Activated CD8-positive, alpha-beta memory T cell treated with anti-CD3 and anti-CD28 coated beads, Interleukin-2, amount 10 ng/mL, durations not matched to agents 7 days and 5 days (primary cell): ENCODE measurements around the gene ATIC. TPM values are rescaled to one million over a fixed set of nuclear protein-coding genes. Genes with fewer than 3 reads are reported as not detected.

Experiments used
- ATAC-seq: fragments of 150-1000 bp; cut with Tn5 transposase; one replicate; pipeline ENCODE4 v1.10.0; 2021; ENCODE audit warnings: moderate library complexity
- CTCF ChIA-PET: fragments of 350-600 bp; sonication (Branson Sonifier 250); formaldehyde crosslinking; loops from one replicate; lab custom pipeline; 2021; ENCODE audit warnings: antibody characterized with exemption; lab: Charles Lee
- DNase-seq: peaks from one replicate; pipeline ENCODE4 v3.0.0-alpha.2; 2020
- H3K27ac Mint-ChIP-seq: one replicate; pipeline ENCODE4 v1.8.0; 2021; ENCODE audit warnings: mild to moderate bottlenecking, mixed read lengths
- H3K27me3 Mint-ChIP-seq: one replicate; pipeline ENCODE4 v1.8.0; 2021; ENCODE audit warnings: mixed read lengths
- H3K36me3 Mint-ChIP-seq: one replicate; pipeline ENCODE4 v1.8.0; 2021; ENCODE audit warnings: mild to moderate bottlenecking, mixed read lengths
- H3K4me1 Mint-ChIP-seq: one replicate; pipeline ENCODE4 v1.8.0; 2021; ENCODE audit warnings: mixed read lengths
- H3K4me3 Mint-ChIP-seq: one replicate; pipeline ENCODE4 v1.8.0; 2021; ENCODE audit warnings: mild to moderate bottlenecking, moderate library complexity, mixed read lengths
- H3K9me3 Mint-ChIP-seq: one replicate; pipeline ENCODE4 v1.8.0; 2022; ENCODE audit warnings: low read depth, mixed read lengths
- total RNA-seq, 2 experiments: library from RNA; stranded (reverse); gene quantifications; one replicate each; pipeline ENCODE4 v1.2.3, GENCODE V29; 2021

ATIC gene
- 100 to 1,000 TPM; 166 to 224 TPM for total RNA-seq

GRCh38 chr2:215311625-215312396, at the start of gene ATIC:
Gene ATIC (plus strand): TSS chr2:215312059. CDS start chr2:215312143, 84 bp downstream.
- Mint-ChIP-seq H3K4me1 (peaks cover 39% of the 10 kb centered on the region), H3K4me3 (peak within 1 kb of the TSS; percentile 93), H3K27ac (peak within 1 kb of the TSS; percentile 95), H3K36me3 (peaks cover 31% of the 10 kb centered on the region), H3K9me3 (no peaks in the 10 kb centered on the region), H3K27me3 (peaks cover 3% of the 10 kb centered on the region)
- CTCF ChIA-PET, result interaction anchor here (0.5 to 1.5 kb wide), 6 partner anchors 9 to 721 kb away, joined by 3 to 5 read pairs (median 3); no protein-coding TSS in a partner anchor
- ATAC-seq (peak; percentile 97), DNase-seq (peak; percentile 96)

- Mint-ChIP-seq H3K27me3 (peaks cover 6% of the 10 kb centered on the region), H3K36me3 (no peaks in the 10 kb centered on the region), H3K4me1 (no peaks in the 10 kb centered on the region), H3K9me3 (no peaks in the 10 kb centered on the region), H3K4me3 (no peak overlapping the region), H3K27ac (no peak overlapping the region)
- no peak for DNase-seq
- no peak for ATAC-seq
- CTCF ChIA-PET, result no interaction called here
Measured at GRCh38 chr2:215262303-215262702, 49.6 kb upstream of the ATIC start.

GRCh38 chr2:215262741-215263362, 49.0 kb upstream of the ATIC start:
- no peaks in the 10 kb centered on the region for H3K9me3 Mint-ChIP-seq
- H3K27me3 Mint-ChIP-seq, result peaks cover 6% of the 10 kb centered on the region
- no peak overlapping the region for H3K27ac Mint-ChIP-seq
- no peak for DNase-seq
- no peaks in the 10 kb centered on the region for H3K4me1 Mint-ChIP-seq
- ATAC-seq, result no peak
- H3K4me3 Mint-ChIP-seq, result no peak overlapping the region
- no peaks in the 10 kb centered on the region for H3K36me3 Mint-ChIP-seq
- CTCF ChIA-PET, result no interaction called here

GRCh38 chr2:215264374-215264773, 47.5 kb upstream of the ATIC start:
- no peak overlapping the region for H3K27ac Mint-ChIP-seq
- ATAC-seq (no peak), DNase-seq (no peak)
- H3K4me3 Mint-ChIP-seq, result no peak overlapping the region
- no peaks in the 10 kb centered on the region for H3K36me3 Mint-ChIP-seq
- no peaks in the 10 kb centered on the region for H3K9me3 Mint-ChIP-seq
- CTCF ChIA-PET, result no interaction called here
- peaks cover 6% of the 10 kb centered on the region for H3K27me3 Mint-ChIP-seq
- no peaks in the 10 kb centered on the region for H3K4me1 Mint-ChIP-seq

GRCh38 chr2:215269397-215270117, 42.3 kb upstream of the ATIC start:
- Mint-ChIP-seq H3K4me3 (no peak overlapping the region), H3K4me1 (no peaks in the 10 kb centered on the region), H3K36me3 (no peaks in the 10 kb centered on the region), H3K9me3 (no peaks in the 10 kb centered on the region), H3K27ac (no peak overlapping the region), H3K27me3 (no peaks in the 10 kb centered on the region)
- ATAC-seq (peak; percentile 61), DNase-seq (peak; percentile 59)
- CTCF ChIA-PET, result interaction anchor here (0.7 to 1.6 kb wide), 9 partner anchors 9 to 1090 kb away, joined by 3 to 8 read pairs (median 3); no protein-coding TSS in a partner anchor

GRCh38 chr2:215270118-215270451, 41.8 kb upstream of the ATIC start:
- Mint-ChIP-seq H3K9me3 (no peaks in the 10 kb centered on the region), H3K36me3 (no peaks in the 10 kb centered on the region), H3K4me1 (no peaks in the 10 kb centered on the region), H3K4me3 (no peak overlapping the region), H3K27me3 (peaks cover 3% of the 10 kb centered on the region), H3K27ac (no peak overlapping the region)
- ATAC-seq, result no peak
- CTCF ChIA-PET, result interaction anchor here (0.7 to 1.6 kb wide), 9 partner anchors 9 to 1089 kb away, joined by 3 to 8 read pairs (median 3); no protein-coding TSS in a partner anchor
- DNase-seq, result no peak

GRCh38 chr2:215271446-215271845, 40.4 kb upstream of the ATIC start:
- peaks cover 3% of the 10 kb centered on the region for H3K27me3 Mint-ChIP-seq
- ATAC-seq (no peak), DNase-seq (no peak)
- H3K27ac Mint-ChIP-seq, result no peak overlapping the region
- H3K36me3 Mint-ChIP-seq, result no peaks in the 10 kb centered on the region
- H3K4me3 Mint-ChIP-seq, result no peak overlapping the region
- H3K4me1 Mint-ChIP-seq, result no peaks in the 10 kb centered on the region
- CTCF ChIA-PET, result interaction anchor here (1.3 to 1.6 kb wide), 2 partner anchors 40 to 649 kb away, joined by 4 to 8 read pairs; partner anchors contain the start of gene ATIC
- no peaks in the 10 kb centered on the region for H3K9me3 Mint-ChIP-seq

GRCh38 chr2:215272918-215273317, 38.9 kb upstream of the ATIC start:
- Mint-ChIP-seq H3K27me3 (peaks cover 3% of the 10 kb centered on the region), H3K27ac (no peak overlapping the region), H3K9me3 (no peaks in the 10 kb centered on the region), H3K4me1 (no peaks in the 10 kb centered on the region), H3K4me3 (no peak overlapping the region), H3K36me3 (no peaks in the 10 kb centered on the region)
- CTCF ChIA-PET, result no interaction called here
- DNase-seq (no peak), ATAC-seq (no peak)

- no peak overlapping the region for H3K27ac Mint-ChIP-seq
Measured at GRCh38 chr2:215274829-215275228, 37.0 kb upstream of the ATIC start.

GRCh38 chr2:215275824-215276223, 36.0 kb upstream of the ATIC start:
- Mint-ChIP-seq H3K4me3 (no peak overlapping the region), H3K36me3 (no peaks in the 10 kb centered on the region), H3K4me1 (no peaks in the 10 kb centered on the region), H3K27ac (no peak overlapping the region), H3K27me3 (peaks cover 3% of the 10 kb centered on the region), H3K9me3 (no peaks in the 10 kb centered on the region)
- no peak for ATAC-seq
- CTCF ChIA-PET, result no interaction called here
- no peak for DNase-seq

More at GRCh38 chr2:215274829-215275228, 37.0 kb upstream of the ATIC start:
- Mint-ChIP-seq H3K9me3 (no peaks in the 10 kb centered on the region), H3K4me1 (no peaks in the 10 kb centered on the region), H3K27me3 (peaks cover 3% of the 10 kb centered on the region), H3K4me3 (no peak overlapping the region), H3K36me3 (no peaks in the 10 kb centered on the region)
- CTCF ChIA-PET, result no interaction called here
- DNase-seq (no peak), ATAC-seq (no peak)

GRCh38 chr2:215277944-215278343, 33.9 kb upstream of the ATIC start:
- DNase-seq, result no peak
- H3K27me3 Mint-ChIP-seq, result peaks cover 3% of the 10 kb centered on the region
- CTCF ChIA-PET, result no interaction called here

GRCh38 chr2:215280326-215280725, 31.5 kb upstream of the ATIC start:
- Mint-ChIP-seq H3K4me1 (no peaks in the 10 kb centered on the region), H3K27me3 (no peaks in the 10 kb centered on the region), H3K4me3 (no peak overlapping the region), H3K27ac (no peak overlapping the region), H3K9me3 (no peaks in the 10 kb centered on the region), H3K36me3 (no peaks in the 10 kb centered on the region)
- ATAC-seq (no peak), DNase-seq (no peak)
- CTCF ChIA-PET, result no interaction called here

More at GRCh38 chr2:215277944-215278343, 33.9 kb upstream of the ATIC start:
- Mint-ChIP-seq H3K4me3 (no peak overlapping the region), H3K9me3 (no peaks in the 10 kb centered on the region), H3K27ac (no peak overlapping the region), H3K36me3 (no peaks in the 10 kb centered on the region), H3K4me1 (no peaks in the 10 kb centered on the region)
- no peak for ATAC-seq

GRCh38 chr2:215283221-215283620, 28.6 kb upstream of the ATIC start:
- DNase-seq, result no peak
- H3K9me3 Mint-ChIP-seq, result no peaks in the 10 kb centered on the region
- H3K27ac Mint-ChIP-seq, result no peak overlapping the region
- ATAC-seq, result no peak
- no peaks in the 10 kb centered on the region for H3K36me3 Mint-ChIP-seq
- no peak overlapping the region for H3K4me3 Mint-ChIP-seq
- H3K4me1 Mint-ChIP-seq, result no peaks in the 10 kb centered on the region
- CTCF ChIA-PET, result no interaction called here
- H3K27me3 Mint-ChIP-seq, result peaks cover 3% of the 10 kb centered on the region
